Kidney (tissue), 14 donors: ENCODE results near the gene EFCAB6. TPM values are rescaled to one million over a fixed set of nuclear protein-coding genes. Genes with fewer than 3 reads are reported as not detected.

Experiments
- DNase-seq, 5 donors: peaks; one replicate each; pipeline ENCODE4 v3.0.0-alpha.2; 2013 to 2020
- FAIRE-seq: peaks from 2 replicates; lab custom pipeline; 2012; peaks lifted over from hg19 to GRCh38; lab: Jason Lieb, UNC
- H3K27ac ChIP-seq, 2 donors: one replicate each; pipeline ENCODE4 v1.7.0; 2013; ENCODE audit warnings: low read depth in 2 of 2, low read length in 2 of 2, inconsistent platforms in 1 of 2
- H3K27me3 ChIP-seq: one replicate; pipeline ENCODE4 v1.7.1; 2013; ENCODE audit warnings: low read length, inconsistent platforms; ENCODE audit not compliant: control insufficient read depth, insufficient read depth
- H3K36me3 ChIP-seq, 3 donors: one replicate each; pipeline versions ENCODE4 v1.7.0 to v1.7.1; 2013; ENCODE audit warnings: low read length in 3 of 3, control low read depth in 1 of 3, inconsistent platforms in 1 of 3; ENCODE audit not compliant: insufficient read depth in 3 of 3, control insufficient read depth in 2 of 3
- H3K4me1 ChIP-seq, 3 donors: one replicate each; pipeline versions ENCODE4 v1.7.0 to v1.7.1; 2013; ENCODE audit warnings: low read length in 3 of 3, inconsistent platforms in 1 of 3, low read depth in 1 of 3; ENCODE audit not compliant: control insufficient read depth in 2 of 3, insufficient read depth in 2 of 3
- H3K4me3 ChIP-seq, 3 donors: one replicate each; pipeline versions ENCODE4 v1.7.0 to v1.8.1; 2013; ENCODE audit warnings: low read length in 3 of 3, control low read depth in 1 of 3, inconsistent platforms in 1 of 3
- H3K9ac ChIP-seq, 3 donors: one replicate each; pipeline versions ENCODE4 v1.7.0 to v1.7.1; 2013; ENCODE audit warnings: low read length in 3 of 3, control low read depth in 1 of 3, inconsistent platforms in 1 of 3
- H3K9me3 ChIP-seq, 3 donors: one replicate each; pipeline versions ENCODE4 v1.7.0 to v1.7.1; 2013; ENCODE audit warnings: low read length in 3 of 3, control low read depth in 1 of 3, inconsistent platforms in 1 of 3; ENCODE audit not compliant: control insufficient read depth in 2 of 3, insufficient read depth in 1 of 3
- intact Hi-C: fragments of 100-400 bp; cut with DNase I; formaldehyde crosslinking; loops from one replicate; pipeline ENCODE4 v1.11.1; 2022
- polyA plus RNA-seq: library from polyadenylated mRNA; stranded (reverse); fragments of 350-450 nt; fragmentation: Illumina TruSeq; extraction: RNeasy Lipid Tissue Mini Kit (QIAGEN cat#74804); gene quantifications from one replicate; pipeline ENCODE4 v1.2.3, GENCODE V29; 2014; ENCODE audit warnings: low read depth, low replicate concordance; ENCODE audit not compliant: insufficient read depth
- total RNA-seq: library from RNA; stranded (reverse); fragmentation: NEBNext Ultra II Directional; extraction: Animal tissue kit (Norgen Biotek cat#: 25700); gene quantifications from one replicate; pipeline ENCODE4 v1.2.1, GENCODE V29; 2021
- TF ChIP-seq, protein P1 (sequence below): IDR thresholded peaks from 3 replicates; pipeline ENCODE4 v1.5.1; 2012; ENCODE audit warnings: mild to moderate bottlenecking, moderate library complexity, borderline replicate concordance; ENCODE audit not compliant: insufficient read depth; ENCODE audit errors: extremely low read depth
- donor health status: control.
- donor health status: control.
- donor health status: control.
- donor health status: control.
- donor health status: control.
- donor health status: DM: yes; HTN: yes; CAD: no.
- donor health status: Normal renal cell carcinoma (clear cell type).

The EFCAB6 gene
- total and polyA plus RNA-seq, 2 donors from 2014 or later, result 1.5 to 11.8 TPM

- Histone ChIP-seq H3K36me3 (no peaks in the 10 kb centered on the region), H3K9ac (no peak overlapping the region), H3K27me3 (no peaks in the 10 kb centered on the region), H3K4me1 (peaks cover 0 to 16% (median 15%) of the 10 kb centered on the region in 3 donors), H3K4me3 (no peak overlapping the region), H3K9me3 (no peaks in the 10 kb centered on the region), H3K27ac (no peak overlapping the region)
- FAIRE-seq, result no peak
- TF ChIP-seq, protein P1, sequence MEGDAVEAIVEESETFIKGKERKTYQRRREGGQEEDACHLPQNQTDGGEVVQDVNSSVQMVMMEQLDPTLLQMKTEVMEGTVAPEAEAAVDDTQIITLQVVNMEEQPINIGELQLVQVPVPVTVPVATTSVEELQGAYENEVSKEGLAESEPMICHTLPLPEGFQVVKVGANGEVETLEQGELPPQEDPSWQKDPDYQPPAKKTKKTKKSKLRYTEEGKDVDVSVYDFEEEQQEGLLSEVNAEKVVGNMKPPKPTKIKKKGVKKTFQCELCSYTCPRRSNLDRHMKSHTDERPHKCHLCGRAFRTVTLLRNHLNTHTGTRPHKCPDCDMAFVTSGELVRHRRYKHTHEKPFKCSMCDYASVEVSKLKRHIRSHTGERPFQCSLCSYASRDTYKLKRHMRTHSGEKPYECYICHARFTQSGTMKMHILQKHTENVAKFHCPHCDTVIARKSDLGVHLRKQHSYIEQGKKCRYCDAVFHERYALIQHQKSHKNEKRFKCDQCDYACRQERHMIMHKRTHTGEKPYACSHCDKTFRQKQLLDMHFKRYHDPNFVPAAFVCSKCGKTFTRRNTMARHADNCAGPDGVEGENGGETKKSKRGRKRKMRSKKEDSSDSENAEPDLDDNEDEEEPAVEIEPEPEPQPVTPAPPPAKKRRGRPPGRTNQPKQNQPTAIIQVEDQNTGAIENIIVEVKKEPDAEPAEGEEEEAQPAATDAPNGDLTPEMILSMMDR, result peak; percentile 58
- peak in 4 of 5 donors; percentile 53 to 74 (median 60) for DNase-seq
- intact Hi-C loops, result no loop called here
Measured at GRCh38 chr22:43826142-43827002, 14.3 kb upstream of the EFCAB6 start.

- Histone ChIP-seq H3K27ac (no peak overlapping the region), H3K9me3 (no peaks in the 10 kb centered on the region), H3K4me1 (peaks cover 0 to 16% (median 15%) of the 10 kb centered on the region in 3 donors), H3K27me3 (no peaks in the 10 kb centered on the region), H3K4me3 (no peak overlapping the region), H3K36me3 (no peaks in the 10 kb centered on the region), H3K9ac (no peak overlapping the region)
- intact Hi-C loops, result no loop called here
- FAIRE-seq (no peak), DNase-seq (peak in 2 of 5 donors; percentile 28 to 35)
- TF ChIP-seq, protein P1, result no peak
Measured at GRCh38 chr22:43825651-43826050, 13.5 kb upstream of the EFCAB6 start.

DNA sequence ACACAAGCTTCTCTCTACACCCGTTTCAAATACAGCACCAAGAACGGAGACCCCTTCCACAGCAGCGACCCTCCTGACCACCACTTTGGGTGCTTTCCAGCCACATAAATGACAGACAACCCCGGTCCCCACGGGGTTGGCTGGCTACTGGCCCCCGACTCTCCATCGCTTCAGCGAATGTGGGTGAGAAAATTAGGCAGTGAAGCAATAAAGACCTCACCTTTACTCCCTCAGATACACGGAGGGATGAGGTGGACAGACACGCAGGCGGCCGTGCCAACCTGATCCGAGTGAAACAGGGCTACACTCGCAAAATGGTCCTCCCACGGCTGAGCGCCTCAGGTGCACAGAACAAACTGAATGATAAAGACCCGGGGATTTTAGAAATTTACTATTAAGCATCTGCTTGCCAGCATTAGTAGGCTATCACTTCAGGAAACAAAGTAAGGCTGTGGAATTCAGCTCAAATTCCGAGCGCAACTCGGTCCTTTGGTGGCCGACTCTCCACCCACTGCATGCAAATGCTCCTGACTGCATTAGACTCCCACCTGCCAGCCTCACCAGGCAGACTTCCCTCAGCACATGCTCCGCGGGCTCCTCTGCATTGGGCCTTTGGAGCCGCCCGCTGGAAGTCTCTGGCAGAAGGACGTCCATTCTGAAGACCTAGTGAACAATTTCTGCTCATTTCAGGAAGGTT lies 12.8 kb upstream of the EFCAB6 start:
- H3K27me3 ChIP-seq, result no peaks in the 10 kb centered on the region
- no peak overlapping the region for H3K4me3 ChIP-seq
- TF ChIP-seq, protein P1, result no peak
- FAIRE-seq (no peak), DNase-seq (peak; percentile 61 to 76 (median 64))
- no peak overlapping the region for H3K27ac ChIP-seq
- intact Hi-C loops, result no loop called here
- no peaks in the 10 kb centered on the region for H3K9me3 ChIP-seq
- H3K9ac ChIP-seq, result no peak overlapping the region
- no peaks in the 10 kb centered on the region for H3K36me3 ChIP-seq
- H3K4me1 ChIP-seq, result peaks cover 0 to 16% (median 15%) of the 10 kb centered on the region in 3 donors
